Stimulated activated CD8-positive, alpha-beta memory T cell treated with anti-CD3 and anti-CD28 coated beads, Interleukin-4, amount 100 ng/mL, for 48 hours (primary cell): ENCODE data around the gene SYT15.
"Not testable (repeated sequence)": the region's sequence is repeated elsewhere in the genome, so short reads cannot be mapped to it uniquely, and the experiment has no call there.

ENCODE experiments used
- DNase-seq: peaks from one replicate; pipeline ENCODE4 v3.0.0-alpha.2; 2020

SYT15 gene

GRCh38 chr10:46557319-46558121 is 21.4 kb upstream of the SYT15 start:
- peak; percentile 20 for DNase-seq

- DNase-seq, result no peak
Observed at GRCh38 chr10:46558122-46558391, 20.9 kb upstream of the SYT15 start.

GRCh38 chr10:46558392-46559185 is 20.3 kb upstream of the SYT15 start:
- peak; percentile 20 for DNase-seq

GRCh38 chr10:46559231-46559671 is 19.7 kb upstream of the SYT15 start:
- DNase-seq, result peak; percentile 19

- peak; percentile 22 for DNase-seq
Observed at GRCh38 chr10:46560381-46560780, 18.5 kb upstream of the SYT15 start.

GRCh38 chr10:46560952-46561351 is 18.0 kb upstream of the SYT15 start:
- peak; percentile 22 for DNase-seq

GRCh38 chr10:46565591-46566332 is 13.2 kb upstream of the SYT15 start:
- DNase-seq, result peak; percentile 60

GRCh38 chr10:46567151-46567550 is 11.8 kb upstream of the SYT15 start:
- DNase-seq, result not testable (repeated sequence)

- not testable (repeated sequence) for DNase-seq
Observed at GRCh38 chr10:46570655-46571054, 8.3 kb upstream of the SYT15 start.

- DNase-seq, result not testable (repeated sequence)
Observed at GRCh38 chr10:46572765-46573164, 6.2 kb upstream of the SYT15 start.

- DNase-seq, result not testable (repeated sequence)
Observed at GRCh38 chr10:46573314-46573713, 5.6 kb upstream of the SYT15 start.

- DNase-seq, result not testable (repeated sequence)
Observed at GRCh38 chr10:46573884-46574283, 5.0 kb upstream of the SYT15 start.

- DNase-seq, result not testable (repeated sequence)
Observed at GRCh38 chr10:46577624-46578473, 1.1 kb upstream of the SYT15 start.

GRCh38 chr10:46579378-46579777 is 450 bp downstream of the SYT15 start:
- DNase-seq, result not testable (repeated sequence)

GRCh38 chr10:46581997-46582396 is 3.1 kb downstream of the SYT15 start:
- not testable (repeated sequence) for DNase-seq

GRCh38 chr10:46582568-46582967 is 3.6 kb downstream of the SYT15 start:
- not testable (repeated sequence) for DNase-seq

GRCh38 chr10:46584196-46584595 is 5.3 kb downstream of the SYT15 start:
- not testable (repeated sequence) for DNase-seq

- not testable (repeated sequence) for DNase-seq
Observed at GRCh38 chr10:46585246-46585645, 6.3 kb downstream of the SYT15 start.

GRCh38 chr10:46587546-46587945 is 8.6 kb downstream of the SYT15 start:
- not testable (repeated sequence) for DNase-seq

- not testable (repeated sequence) for DNase-seq
Observed at GRCh38 chr10:46588221-46588620, 9.3 kb downstream of the SYT15 start.

- not testable (repeated sequence) for DNase-seq
Observed at GRCh38 chr10:46589589-46589988, 10.7 kb downstream of the SYT15 start.

- DNase-seq, result not testable (repeated sequence)
Observed at GRCh38 chr10:46591053-46591452, 12.1 kb downstream of the SYT15 start.
